ENCODE results near the gene NAALADL1. TPM values are rescaled to one million over a fixed set of nuclear protein-coding genes. Genes with fewer than 3 reads are reported as not detected.

The NAALADL1 gene
- total RNA-seq, 1 experiment from 2014 or later = not detected

DNA sequence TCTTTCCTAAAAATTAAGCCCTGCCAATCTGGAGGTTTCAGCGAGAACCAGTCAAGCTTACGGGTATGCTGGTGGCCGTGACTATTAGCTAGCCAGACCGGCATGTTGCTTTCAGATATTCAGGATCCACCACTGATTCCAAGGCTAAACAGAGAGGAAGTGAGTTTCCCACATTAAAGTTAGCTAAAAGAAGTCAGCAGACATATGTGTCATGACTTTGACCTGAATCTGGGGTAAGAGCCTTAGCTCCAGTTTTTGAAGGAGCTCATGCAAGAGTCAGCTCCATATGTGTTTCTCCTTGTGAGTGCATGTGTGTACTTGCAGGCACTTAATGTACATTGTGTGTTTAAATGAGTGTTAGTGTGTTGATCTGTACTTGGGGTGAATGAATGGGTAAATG is 27.1 kb upstream of the NAALADL1 start:
- peak overlapping the region; percentile 100 for H3K4me3 Mint-ChIP-seq (ENCODE audit: low read depth, unreplicated experiment)
- CTCF ChIA-PET = no interaction called here
- H3K9me3 Mint-ChIP-seq (ENCODE audit: low read depth, unreplicated experiment) = no peaks in the 10 kb centered on the region
- TF ChIP-seq CTCF (IDR thresholded peaks at IDR 0.05; ENCODE audit: unreplicated experiment) = no peak
- peaks cover 32% of the 10 kb centered on the region for H3K4me1 Mint-ChIP-seq (ENCODE audit: low read depth, unreplicated experiment)
- peak overlapping the region; percentile 97 for H3K27ac Mint-ChIP-seq (ENCODE audit: unreplicated experiment)
- no TSS peak for BruUV-seq (replicated peaks)
- H3K27me3 Mint-ChIP-seq (ENCODE audit: unreplicated experiment) = no peaks in the 10 kb centered on the region
- DNase-seq = no peak
- intact Hi-C loops (cut with micrococcal nuclease; ENCODE audit: unreplicated experiment) = no loop called here
- H3K36me3 Mint-ChIP-seq (ENCODE audit: insufficient read depth, unreplicated experiment) = peaks cover 57% of the 10 kb centered on the region

GRCh38 chr11:65084598-65085375 is 26.4 kb upstream of the NAALADL1 start:
- TF ChIP-seq CTCF (IDR thresholded peaks at IDR 0.05; ENCODE audit: unreplicated experiment) = no peak
- Mint-ChIP-seq H3K27me3 (ENCODE audit: unreplicated experiment) (no peaks in the 10 kb centered on the region), H3K27ac (ENCODE audit: unreplicated experiment) (peak overlapping the region; percentile 97), H3K4me1 (ENCODE audit: low read depth, unreplicated experiment) (peaks cover 32% of the 10 kb centered on the region), H3K4me3 (ENCODE audit: low read depth, unreplicated experiment) (peak overlapping the region; percentile 100), H3K36me3 (ENCODE audit: insufficient read depth, unreplicated experiment) (peaks cover 62% of the 10 kb centered on the region), H3K9me3 (ENCODE audit: low read depth, unreplicated experiment) (no peaks in the 10 kb centered on the region)
- DNase-seq = no peak
- intact Hi-C loops (cut with micrococcal nuclease; ENCODE audit: unreplicated experiment) = no loop called here
- no TSS peak for BruUV-seq (replicated peaks)
- CTCF ChIA-PET = no interaction called here

- peak; percentile 97 for DNase-seq
- Mint-ChIP-seq H3K27me3 (ENCODE audit: unreplicated experiment) (no peaks in the 10 kb centered on the region), H3K9me3 (ENCODE audit: low read depth, unreplicated experiment) (no peaks in the 10 kb centered on the region), H3K27ac (ENCODE audit: unreplicated experiment) (peak within 1 kb of the TSS; percentile 97), H3K4me1 (ENCODE audit: low read depth, unreplicated experiment) (peaks cover 32% of the 10 kb centered on the region), H3K4me3 (ENCODE audit: low read depth, unreplicated experiment) (peak within 1 kb of the TSS; percentile 100), H3K36me3 (ENCODE audit: insufficient read depth, unreplicated experiment) (peaks cover 64% of the 10 kb centered on the region)
- TF ChIP-seq CTCF (IDR thresholded peaks at IDR 0.05; ENCODE audit: unreplicated experiment) = no peak
- BruUV-seq (replicated peaks) = no TSS peak
- CTCF ChIA-PET = no interaction called here
- intact Hi-C loops (cut with micrococcal nuclease; ENCODE audit: unreplicated experiment) = no loop called here
Observed at GRCh38 chr11:65083834-65084597, 25.7 kb upstream of the NAALADL1 start, which contains the start of the genes CDCA5 and ZFPL1. Gene CDCA5 (minus strand): TSS chr11:65084040. CDS start chr11:65083978, 62 bp downstream. Gene ZFPL1 (plus strand): TSS chr11:65084222. CDS start chr11:65084699, 477 bp downstream.

DNA sequence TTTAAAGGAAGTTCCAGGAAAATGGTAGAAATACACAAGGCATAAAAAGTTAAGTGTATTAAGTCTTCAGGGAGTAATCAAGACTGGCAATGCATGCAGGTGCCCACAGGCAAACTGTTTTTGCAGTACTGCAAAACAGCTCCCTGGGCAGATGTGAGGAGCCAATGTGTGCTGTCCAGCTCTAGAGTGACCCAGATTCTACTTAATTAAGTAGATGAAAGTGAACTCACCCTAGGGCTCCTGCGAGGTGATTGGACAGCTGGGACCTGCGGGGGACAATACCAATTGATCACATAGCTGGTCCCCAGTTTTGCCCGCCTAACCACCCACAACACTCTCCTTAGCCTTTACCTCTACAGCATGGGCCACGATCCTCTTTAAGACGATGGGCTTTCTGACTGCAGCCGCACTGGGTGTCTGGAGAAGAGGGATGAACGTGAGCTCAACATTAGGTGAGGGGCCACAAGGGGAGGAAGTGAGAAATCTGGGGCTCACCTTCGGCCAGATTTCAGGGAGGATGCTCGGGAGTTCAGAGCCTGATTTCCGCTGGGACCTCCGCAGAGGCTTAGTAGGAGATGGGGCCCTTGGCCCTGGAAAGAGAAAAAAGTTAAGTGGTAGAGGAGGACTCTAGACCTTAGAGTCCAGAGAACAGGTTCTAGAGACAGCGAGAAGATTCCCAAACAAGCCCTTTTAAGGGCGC is 24.9 kb upstream of the NAALADL1 start:
- Mint-ChIP-seq H3K4me1 (ENCODE audit: low read depth, unreplicated experiment) (peaks cover 39% of the 10 kb centered on the region), H3K36me3 (ENCODE audit: insufficient read depth, unreplicated experiment) (peaks cover 61% of the 10 kb centered on the region), H3K9me3 (ENCODE audit: low read depth, unreplicated experiment) (no peaks in the 10 kb centered on the region), H3K27me3 (ENCODE audit: unreplicated experiment) (no peaks in the 10 kb centered on the region), H3K27ac (ENCODE audit: unreplicated experiment) (peak overlapping the region; percentile 97), H3K4me3 (ENCODE audit: low read depth, unreplicated experiment) (peak overlapping the region; percentile 100)
- CTCF ChIA-PET = no interaction called here
- BruUV-seq (replicated peaks) = TSS peak; percentile 57
- TF ChIP-seq CTCF (IDR thresholded peaks at IDR 0.05; ENCODE audit: unreplicated experiment) = no peak
- intact Hi-C loops (cut with micrococcal nuclease; ENCODE audit: unreplicated experiment) = no loop called here
- DNase-seq = no peak

Data from Calu3 (cell line).